HCT116 (cell line): ENCODE data around the gene GDF10. TPM values are rescaled to one million over a fixed set of nuclear protein-coding genes. Genes with fewer than 3 reads are reported as not detected.

Source experiments
- ATAC-seq: fragments of 200-7000 bp; cut with Tn5 transposase; 2 replicates; pipeline ENCODE4 v1.9.1; 2020; ENCODE audit warnings: mild to moderate bottlenecking, moderate library complexity
- BruUV-seq: library from RNA; stranded (reverse); fragments of 400-500 nt; replicated peaks from 2 replicates; lab custom pipeline; 2021; lab: Mats Ljungman, UMichigan
- CTCF ChIA-PET: fragments of 300-600 bp; sonication (Branson Sonifier 250); formaldehyde crosslinking; loops from one replicate; lab custom pipeline; 2021; ENCODE audit warnings: antibody characterized with exemption; lab: Charles Lee
- POLR2A ChIA-PET: fragments of 300-600, 350-600 bp; sonication (Branson Sonifier 250); formaldehyde crosslinking; loops from one replicate; lab custom pipeline; 2021; ENCODE audit warnings: antibody characterized with exemption; lab: Charles Lee
- RAD21 ChIA-PET, 2 experiments: fragments of 300-600 bp; sonication (Branson Sonifier 250); formaldehyde crosslinking; loops; one replicate each; lab custom pipeline; 2023; ENCODE audit warnings: low total read pairs in 2 of 2; ENCODE audit not compliant: uncharacterized antibody in 2 of 2, unreplicated experiment in 2 of 2, low non-redundant PET in 1 of 2; lab: Charles Lee
- DNase-seq: peaks from one replicate; pipeline ENCODE4 v3.0.0-alpha.2; 2010; ENCODE audit warnings: low read depth, low spot score
- H2AFZ ChIP-seq: fragments of 200-600 bp; shearing (Covaris generic), sonication (generic); 2 replicates; pipeline ENCODE4 v1.6.1; 2017; ENCODE audit warnings: low read depth, mixed run types, mixed read lengths, antibody characterized with exemption, low read length; ENCODE audit not compliant: poor library complexity, severe bottlenecking
- H3K27ac ChIP-seq: 2 replicates; pipeline ENCODE4 v1.5.1; 2012; ENCODE audit warnings: low read depth, low read length
- H3K27me3 ChIP-seq: fragments of 200-600 bp; sonication (generic); 2 replicates; pipeline ENCODE4 v1.6.1; 2016; ENCODE audit warnings: mixed run types, low read length, mixed read lengths; ENCODE audit not compliant: insufficient read depth
- H3K36me3 ChIP-seq, 2 experiments: fragments of 200-500 bp in 1 of 2; fragments of 200-600 bp in 1 of 2; sonication (Bioruptor generic) in 1 of 2; sonication (generic) in 1 of 2; 2 replicates each; pipeline versions ENCODE4 v1.5.1 to v1.6.1; 2014 to 2016; ENCODE audit warnings: low read length in 2 of 2, inconsistent platforms in 1 of 2, mixed read lengths in 1 of 2, mixed run types in 1 of 2; ENCODE audit not compliant: insufficient read depth in 2 of 2, control insufficient read depth in 1 of 2
- H3K4me1 ChIP-seq, 2 experiments: fragments of 200-600 bp in 1 of 2; sonication (generic) in 1 of 2; 2 replicates each; pipeline versions ENCODE4 v1.5.1 to v1.6.1; 2012 to 2017; ENCODE audit warnings: low read length in 2 of 2, inconsistent platforms in 1 of 2, mild to moderate bottlenecking in 1 of 2, mixed read lengths in 1 of 2, mixed run types in 1 of 2, moderate library complexity in 1 of 2; ENCODE audit not compliant: insufficient read depth in 2 of 2, control insufficient read depth in 1 of 2
- H3K4me2 ChIP-seq: fragments of 200-600 bp; sonication (generic); 2 replicates; pipeline ENCODE4 v1.6.1; 2017; ENCODE audit warnings: mixed run types, low read length, mixed read lengths
- H3K4me3 ChIP-seq, 2 experiments: fragments of 200-600 bp in 1 of 2; sonication (generic) in 1 of 2; replicated peaks in 1 of 2; 2 replicates each; pipeline ENCODE4 v1.5.1; 2011 to 2016; ENCODE audit warnings: low read length in 2 of 2, control low read depth in 1 of 2, low read depth in 1 of 2, mild to moderate bottlenecking in 1 of 2, mixed read lengths in 1 of 2, mixed run types in 1 of 2
- H3K79me2 ChIP-seq: fragments of 200-600 bp; sonication (generic); 2 replicates; pipeline ENCODE4 v1.6.1; 2017; ENCODE audit warnings: mild to moderate bottlenecking, mixed run types, low read length, moderate library complexity, mixed read lengths; ENCODE audit not compliant: insufficient read depth
- H3K9ac ChIP-seq: fragments of 200-600 bp; sonication (generic); 2 replicates; pipeline ENCODE4 v1.6.1; 2016; ENCODE audit warnings: low read length, mixed read lengths
- H3K9me2 ChIP-seq: fragments of 200-600 bp; sonication (generic), shearing (Covaris generic); 2 replicates; pipeline ENCODE4 v1.6.1; 2017; ENCODE audit warnings: mixed run types, mild to moderate bottlenecking, moderate library complexity; ENCODE audit not compliant: insufficient read depth
- H3K9me3 ChIP-seq, 2 experiments: fragments of 200-500 bp in 1 of 2; fragments of 200-600 bp in 1 of 2; sonication (Bioruptor generic) in 1 of 2; sonication (generic) in 1 of 2; 2 replicates each; pipeline ENCODE4 v1.6.1; 2014 to 2017; ENCODE audit warnings: low read length in 2 of 2, mixed read lengths in 2 of 2, inconsistent platforms in 1 of 2, low read depth in 1 of 2, mild to moderate bottlenecking in 1 of 2, mixed run types in 1 of 2, moderate library complexity in 1 of 2; ENCODE audit not compliant: control insufficient read depth in 1 of 2, insufficient read depth in 1 of 2
- H4K20me1 ChIP-seq: fragments of 200-600 bp; sonication (generic), shearing (Covaris generic); 2 replicates; pipeline ENCODE4 v1.6.1; 2017; ENCODE audit warnings: mixed run types, mild to moderate bottlenecking, moderate library complexity; ENCODE audit not compliant: insufficient read depth
- CBX3 ChIP-seq: IDR thresholded peaks from 2 replicates; pipeline ENCODE4 v1.6.1; 2012; ENCODE audit warnings: low read depth
- CEBPB ChIP-seq: IDR thresholded peaks from 2 replicates; pipeline ENCODE4 v1.6.1; 2012; ENCODE audit warnings: low read depth
- EGR1 ChIP-seq: IDR thresholded peaks from 2 replicates; pipeline ENCODE4 v1.6.1; 2012; ENCODE audit warnings: low read depth
- ELF1 ChIP-seq: IDR thresholded peaks from 2 replicates; pipeline ENCODE4 v1.6.1; 2012; ENCODE audit warnings: low read depth, borderline replicate concordance
- EZH2 ChIP-seq: fragments of 200-600 bp; sonication (generic); IDR thresholded peaks from 2 replicates; pipeline ENCODE4 v1.6.1; 2017; ENCODE audit warnings: antibody characterized with exemption, mixed run types
- EZH2phosphoT487 ChIP-seq: fragments of 200-600 bp; IDR thresholded peaks from 2 replicates; pipeline ENCODE4 v1.6.1; 2018; ENCODE audit warnings: antibody characterized with exemption, borderline replicate concordance
- SRF ChIP-seq: IDR thresholded peaks from 2 replicates; pipeline ENCODE4 v1.6.1; 2012; ENCODE audit warnings: low read depth
- TCF7L2 ChIP-seq: IDR thresholded peaks from 2 replicates; pipeline ENCODE4 v1.7.0; 2011; ENCODE audit warnings: borderline replicate concordance, inconsistent platforms; ENCODE audit not compliant: insufficient read depth, insufficient read length; ENCODE audit errors: extremely low read depth
- YY1 ChIP-seq: IDR thresholded peaks from 2 replicates; pipeline ENCODE4 v1.6.1; 2011; ENCODE audit warnings: low read length, low read depth, moderate library complexity, mild to moderate bottlenecking; ENCODE audit not compliant: insufficient replicate concordance; ENCODE audit errors: extremely low read depth
- ZFX ChIP-seq: fragments of 450-650 bp; IDR thresholded peaks from 2 replicates; pipeline ENCODE4 v1.6.1; 2017
- intact Hi-C: fragments of 100-400 bp; cut with micrococcal nuclease; formaldehyde crosslinking; loops from 2 replicates; pipeline ENCODE4 v1.10.0; 2022
- total RNA-seq: library from RNA; stranded (reverse); gene quantifications from one replicate; pipeline ENCODE4 v1.2.1, GENCODE V29; 2021; ENCODE audit not compliant: unreplicated experiment
- TF ChIP-seq, protein P1 (sequence below): IDR thresholded peaks from 2 replicates; pipeline ENCODE4 v1.6.1; 2011; ENCODE audit warnings: mild to moderate bottlenecking, low read length, moderate library complexity; ENCODE audit not compliant: insufficient replicate concordance; ENCODE audit errors: extremely low read depth
- TF ChIP-seq, protein P2 (sequence below): IDR thresholded peaks from 2 replicates; pipeline ENCODE4 v1.6.1; 2012

Gene GDF10
- total RNA-seq, 1 experiment from 2014 or later: not detected

DNA sequence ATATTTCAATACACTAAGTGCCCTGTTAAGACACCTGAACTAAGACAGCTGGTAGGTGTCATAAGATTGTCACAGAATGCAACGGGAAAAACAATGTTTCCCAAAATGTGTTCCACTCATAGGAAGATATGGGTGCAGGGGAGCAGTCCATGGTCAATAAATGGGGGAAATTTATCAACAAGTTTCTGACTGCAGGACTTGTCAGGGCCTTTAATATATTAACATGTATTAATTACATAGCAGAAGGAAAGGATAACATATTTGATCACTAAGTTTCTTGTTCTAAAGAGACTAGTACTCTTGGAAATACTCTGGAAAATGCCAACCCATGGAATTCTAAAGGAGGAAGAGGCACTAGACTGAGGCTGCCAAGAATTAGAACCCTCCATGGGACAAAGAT, 54.9 kb downstream of the GDF10 start:
- DNase-seq: no peak
- H3K4me1 ChIP-seq: no peaks in the 10 kb centered on the region
- BruUV-seq: no TSS peak
- no peaks in the 10 kb centered on the region for H3K9me3 ChIP-seq
- no peak overlapping the region for H3K9ac ChIP-seq
- H3K9me2 ChIP-seq: no peaks in the 10 kb centered on the region
- ATAC-seq: no peak
- CTCF ChIA-PET: interaction anchor here (1.1 kb wide), 1 partner anchor 11 kb away, joined by 3 read pairs; no protein-coding TSS in a partner anchor
- TF ChIP-seq ELF1 (no peak), EZH2 (no peak), TCF7L2 (no peak), YY1 (no peak), EZH2phosphoT487 (no peak), EGR1 (no peak), CEBPB (no peak), ZFX (no peak), CBX3 (no peak), SRF (no peak)
- TF ChIP-seq, protein P1, sequence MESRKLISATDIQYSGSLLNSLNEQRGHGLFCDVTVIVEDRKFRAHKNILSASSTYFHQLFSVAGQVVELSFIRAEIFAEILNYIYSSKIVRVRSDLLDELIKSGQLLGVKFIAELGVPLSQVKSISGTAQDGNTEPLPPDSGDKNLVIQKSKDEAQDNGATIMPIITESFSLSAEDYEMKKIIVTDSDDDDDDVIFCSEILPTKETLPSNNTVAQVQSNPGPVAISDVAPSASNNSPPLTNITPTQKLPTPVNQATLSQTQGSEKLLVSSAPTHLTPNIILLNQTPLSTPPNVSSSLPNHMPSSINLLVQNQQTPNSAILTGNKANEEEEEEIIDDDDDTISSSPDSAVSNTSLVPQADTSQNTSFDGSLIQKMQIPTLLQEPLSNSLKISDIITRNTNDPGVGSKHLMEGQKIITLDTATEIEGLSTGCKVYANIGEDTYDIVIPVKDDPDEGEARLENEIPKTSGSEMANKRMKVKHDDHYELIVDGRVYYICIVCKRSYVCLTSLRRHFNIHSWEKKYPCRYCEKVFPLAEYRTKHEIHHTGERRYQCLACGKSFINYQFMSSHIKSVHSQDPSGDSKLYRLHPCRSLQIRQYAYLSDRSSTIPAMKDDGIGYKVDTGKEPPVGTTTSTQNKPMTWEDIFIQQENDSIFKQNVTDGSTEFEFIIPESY: no peak
- TF ChIP-seq, protein P2, sequence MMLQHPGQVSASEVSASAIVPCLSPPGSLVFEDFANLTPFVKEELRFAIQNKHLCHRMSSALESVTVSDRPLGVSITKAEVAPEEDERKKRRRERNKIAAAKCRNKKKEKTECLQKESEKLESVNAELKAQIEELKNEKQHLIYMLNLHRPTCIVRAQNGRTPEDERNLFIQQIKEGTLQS: no peak
- POLR2A ChIA-PET: no interaction called here
- no peaks in the 10 kb centered on the region for H3K36me3 ChIP-seq
- H3K27me3 ChIP-seq: no peaks in the 10 kb centered on the region
- H3K27ac ChIP-seq: no peak overlapping the region
- no peak overlapping the region for H3K4me2 ChIP-seq
- no peaks in the 10 kb centered on the region for H3K79me2 ChIP-seq
- RAD21 ChIA-PET: no interaction called here
- intact Hi-C loops: no loop called here
- no peak overlapping the region for H2AFZ ChIP-seq
- H4K20me1 ChIP-seq: no peaks in the 10 kb centered on the region
- H3K4me3 ChIP-seq: no peak overlapping the region
